HepG2 (cell line): ENCODE measurements around the gene LRIT1. TPM values are rescaled to one million over a fixed set of nuclear protein-coding genes. Genes with fewer than 3 reads are reported as not detected.

Source experiments
- ATAC-seq: fragments of 200-7000 bp; cut with Tn5 transposase; 3 replicates; pipeline ENCODE4 v1.9.1; 2020; ENCODE audit warnings: mild to moderate bottlenecking, moderate library complexity
- BruUV-seq: library from RNA; stranded (reverse); fragments of 400-500 nt; replicated peaks from 2 replicates; lab custom pipeline; 2021; lab: Mats Ljungman, UMichigan
- CTCF ChIA-PET: fragments of 300-600 bp; formaldehyde crosslinking; extraction: SDS; loops from one replicate; lab custom pipeline; 2021; ENCODE audit warnings: low total read pairs, inconsistent platforms, low intra/inter-chr PET ratio; lab: Yijun Ruan, JAX
- POLR2A ChIA-PET: fragments of 350-600 bp; sonication (Branson Sonifier 250); formaldehyde crosslinking; loops from one replicate; lab custom pipeline; 2020; ENCODE audit warnings: antibody characterized with exemption, inconsistent platforms; lab: Yijun Ruan, JAX
- DNase-seq: peaks from one replicate; pipeline ENCODE4 v3.0.0-alpha.2; 2015; ENCODE audit warnings: low spot score
- FAIRE-seq: peaks from 3 replicates; lab custom pipeline; 2011; peaks lifted over from hg19 to GRCh38; lab: Jason Lieb, UNC
- H2AFZ ChIP-seq: one replicate; pipeline ENCODE4 v1.6.1; 2011; ENCODE audit warnings: low read length, inconsistent platforms
- H3K27ac ChIP-seq: fragments of 300-600 bp; 3 replicates; pipeline ENCODE4 v1.8.0; 2011; ENCODE audit warnings: mixed run types, mild to moderate bottlenecking, mixed read lengths, low read length, inconsistent platforms; ENCODE audit not compliant: insufficient read depth; ENCODE audit errors: extremely low read length
- H3K27me3 ChIP-seq, 2 experiments: fragments of 200-600 bp in 1 of 2; 2 replicates in 1 of 2; 3 replicates in 1 of 2; pipeline versions ENCODE4 v1.6.0 to v1.8.0; 2011; ENCODE audit warnings: low read length in 2 of 2, mild to moderate bottlenecking in 2 of 2, moderate library complexity in 2 of 2, inconsistent platforms in 1 of 2; ENCODE audit not compliant: insufficient read depth in 2 of 2, control insufficient read depth in 1 of 2
- H3K36me3 ChIP-seq, 2 experiments: fragments of 200-600 bp in 1 of 2; replicated peaks in 1 of 2; 2 replicates in 1 of 2; 3 replicates in 1 of 2; pipeline versions ENCODE4 v1.5.1 to v1.8.0; 2011; ENCODE audit warnings: low read length in 2 of 2, inconsistent platforms in 1 of 2; ENCODE audit not compliant: insufficient read depth in 2 of 2, control insufficient read depth in 1 of 2
- H3K4me1 ChIP-seq: 2 replicates; pipeline ENCODE4 v1.5.1; 2012; ENCODE audit warnings: low read length, inconsistent platforms; ENCODE audit not compliant: insufficient read depth
- H3K4me2 ChIP-seq: 2 replicates; pipeline ENCODE4 v1.6.0; 2011; ENCODE audit warnings: low read depth, low read length, inconsistent platforms
- H3K4me3 ChIP-seq, 3 experiments: fragments of 200-600 bp in 1 of 3; sonication (generic), shearing (Covaris generic) in 1 of 3; replicated peaks in 1 of 3; 2 replicates each; pipeline ENCODE4 v1.5.1; 2011 to 2016; ENCODE audit warnings: low read length in 3 of 3, inconsistent platforms in 2 of 3, low read depth in 2 of 3, mild to moderate bottlenecking in 2 of 3, control low read depth in 1 of 3, mixed read lengths in 1 of 3; ENCODE audit not compliant: insufficient read depth in 1 of 3
- H3K79me2 ChIP-seq: one replicate; pipeline ENCODE4 v1.6.1; 2011; ENCODE audit warnings: low read length, inconsistent platforms; ENCODE audit not compliant: insufficient read depth
- H3K9ac ChIP-seq: 2 replicates; pipeline ENCODE4 v1.6.0; 2011; ENCODE audit warnings: mild to moderate bottlenecking, low read depth, low read length, inconsistent platforms; ENCODE audit not compliant: insufficient read depth
- H3K9me3 ChIP-seq: 2 replicates; pipeline ENCODE4 v1.5.1; 2012; ENCODE audit warnings: mild to moderate bottlenecking, low read length
- H4K20me1 ChIP-seq: 2 replicates; pipeline ENCODE4 v1.6.0; 2011; ENCODE audit warnings: inconsistent platforms, mild to moderate bottlenecking, low read length, moderate library complexity; ENCODE audit not compliant: insufficient read depth
- ARNT2 ChIP-seq: sonication (generic); formaldehyde crosslinking; IDR thresholded peaks from 2 replicates; pipeline ENCODE4 v1.8.0; 2022; ENCODE audit warnings: mild to moderate bottlenecking, low read depth, missing genetic modification reagents, moderate library complexity
- CEBPG ChIP-seq: IDR thresholded peaks from 2 replicates; pipeline ENCODE4 v1.6.1; 2016
- GFI1 ChIP-seq: sonication (generic); formaldehyde crosslinking; IDR thresholded peaks from 2 replicates; pipeline ENCODE4 v1.5.0; 2020; ENCODE audit warnings: missing genetic modification reagents, mild to moderate bottlenecking, borderline replicate concordance
- NFYC ChIP-seq: IDR thresholded peaks from 2 replicates; pipeline ENCODE4 v1.6.1; 2016; ENCODE audit warnings: missing genetic modification reagents, missing compliant biosample characterization
- NONO ChIP-seq, 2 experiments: fragments of 450-650 bp in 1 of 2; sonication (generic) in 1 of 2; formaldehyde crosslinking in 1 of 2; IDR thresholded peaks in 1 of 2; conservative IDR thresholded peaks in 1 of 2; 2 replicates each; pipeline versions ENCODE4 v1.6.1 to v1.8.0; 2017 to 2022; ENCODE audit warnings: mild to moderate bottlenecking in 1 of 2, missing genetic modification reagents in 1 of 2, moderate library complexity in 1 of 2
- RAD21 ChIP-seq: fragments of 450-650 bp; formaldehyde crosslinking; IDR thresholded peaks from 2 replicates; pipeline ENCODE4 v1.5.0; 2020; ENCODE audit warnings: mild to moderate bottlenecking
- XRCC5 ChIP-seq: fragments of 200-400 bp; formaldehyde crosslinking; optimal IDR thresholded peaks from 2 replicates; pipeline ENCODE3; 2017; ENCODE audit warnings: mild to moderate bottlenecking, low read length
- ZFX ChIP-seq: sonication (generic); formaldehyde crosslinking; IDR thresholded peaks from 2 replicates; pipeline ENCODE4 v1.4.0; 2020; ENCODE audit warnings: mild to moderate bottlenecking, low read depth, missing genetic modification reagents, moderate library complexity
- ZNF138 ChIP-seq: sonication (generic); formaldehyde crosslinking; IDR thresholded peaks from 2 replicates; pipeline ENCODE4 v1.5.0; 2020; ENCODE audit warnings: mild to moderate bottlenecking, low read depth, missing genetic modification reagents
- ZNF598 ChIP-seq: sonication (generic); formaldehyde crosslinking; IDR thresholded peaks from 2 replicates; pipeline ENCODE4 v1.5.1; 2020; ENCODE audit warnings: mild to moderate bottlenecking, missing genetic modification reagents, borderline replicate concordance
- ZNF768 ChIP-seq: sonication (generic); formaldehyde crosslinking; IDR thresholded peaks from 2 replicates; pipeline ENCODE4 v1.4.0; 2020; ENCODE audit warnings: missing genetic modification reagents
- WGBS: methylation state at CpG from one replicate; pipeline ENCODE4 v1.1.6; 2017; ENCODE audit warnings: low lambda C conversion rate; 5-methylcytosine and 5-hydroxymethylcytosine counted together
- in situ Hi-C: cut with HindIII; loops from 2 replicates; pipeline ENCODE4 v1.10.0; 2017; ENCODE audit warnings: low pct_unique_long_range_greater_than_20kb; ENCODE audit not compliant: extremely low pct_ligation_motif_present
- intact Hi-C: fragments of 100-400 bp; cut with micrococcal nuclease; formaldehyde crosslinking; loops from one replicate; pipeline ENCODE4 v1.10.0; 2022; ENCODE audit not compliant: unreplicated experiment
- polyA plus RNA-seq, 8 experiments: library from polyadenylated mRNA; depleted of rRNA in 3 of 8; stranded (reverse) in 7 of 8; unstranded in 1 of 8; fragments of >200 nt; fragmentation: Illumina TruSeq in 4 of 8; extraction: Trizol in 4 of 8; gene quantifications; 2 replicates each; pipeline versions ENCODE4 v1.2.1 to v1.2.3, GENCODE V29; 2011 to 2016; ENCODE audit warnings: low read depth in 4 of 8, missing spikeins in 1 of 8, mixed read lengths in 1 of 8; ENCODE audit not compliant: insufficient read depth in 1 of 8
- total RNA-seq, 5 experiments: library from RNA; depleted of rRNA; stranded (reverse); fragments of >200 nt; fragmentation: Illumina TruSeq; extraction: Trizol; gene quantifications; 2 replicates each; pipeline ENCODE4 v1.2.3, GENCODE V29; 2016; ENCODE audit warnings: low read depth in 1 of 5
- TF ChIP-seq, protein P1 (sequence below): sonication (generic); formaldehyde crosslinking; IDR thresholded peaks from 2 replicates; pipeline ENCODE4 v1.4.0; 2020; ENCODE audit warnings: mild to moderate bottlenecking, missing genetic modification reagents, borderline replicate concordance
- TF ChIP-seq, protein P2 (sequence below): sonication (generic); formaldehyde crosslinking; IDR thresholded peaks from 2 replicates; pipeline ENCODE4 v1.8.1; 2023; ENCODE audit warnings: mild to moderate bottlenecking, missing genetic modification reagents, borderline replicate concordance
- TF ChIP-seq, protein P3 (sequence below): sonication (generic); formaldehyde crosslinking; IDR thresholded peaks from 2 replicates; pipeline ENCODE4 v1.5.0; 2020; ENCODE audit warnings: mild to moderate bottlenecking, missing genetic modification reagents, borderline replicate concordance

LRIT1 gene
- total and polyA plus RNA-seq, 2 of the 13 experiments (the other 11 are each of a cell fraction or from before 2014, with no cell fraction given) = not detected

DNA sequence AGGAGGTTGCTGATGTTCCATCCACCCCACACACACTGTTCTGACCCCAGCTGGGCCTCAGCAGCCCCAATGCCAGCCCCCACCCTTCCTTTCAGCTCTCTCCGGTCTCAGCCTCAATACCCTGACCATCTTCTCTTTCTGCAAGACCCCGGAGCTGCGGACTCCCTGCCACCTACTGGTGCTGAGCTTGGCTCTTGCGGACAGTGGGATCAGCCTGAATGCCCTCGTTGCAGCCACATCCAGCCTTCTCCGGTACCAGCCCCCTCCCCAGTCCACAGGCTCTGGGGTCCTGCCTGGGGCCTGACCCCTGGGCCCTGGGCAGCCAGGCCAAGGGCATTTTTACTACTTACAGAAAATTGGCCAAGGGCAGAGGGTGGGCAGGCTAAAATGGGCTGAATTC is 6.2 kb upstream of the LRIT1 start (continued):
- no peak for TF ChIP-seq RAD21 (CRISPR knock-in tag)

DNA sequence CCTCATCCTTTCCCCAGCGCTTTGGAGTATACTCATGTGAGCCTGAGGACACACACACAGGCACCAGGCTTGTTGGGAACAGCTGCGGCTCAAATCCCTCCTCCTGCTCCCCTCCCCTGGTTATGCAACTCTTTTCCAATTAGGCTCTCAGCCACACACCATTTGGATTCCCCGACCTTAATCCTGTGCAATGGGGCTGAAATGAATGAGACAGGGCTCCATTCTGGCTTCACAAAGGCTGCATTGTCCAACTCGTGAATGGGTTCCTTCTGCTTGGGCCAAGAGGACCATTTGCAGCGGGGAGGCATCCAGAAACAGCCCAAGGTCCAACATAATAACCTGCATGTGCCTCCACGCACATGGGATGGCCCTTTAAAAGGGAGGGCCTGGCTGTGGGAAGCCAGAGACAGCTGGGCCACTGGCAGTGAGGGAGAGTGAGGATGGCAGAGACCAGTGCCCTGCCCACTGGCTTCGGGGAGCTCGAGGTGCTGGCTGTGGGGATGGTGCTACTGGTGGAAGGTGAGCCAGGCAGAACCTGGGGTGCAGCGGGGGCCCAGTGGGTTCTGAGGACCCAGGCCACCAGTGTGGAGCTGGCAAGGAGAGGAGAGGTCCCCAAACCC is 3.4 kb upstream of the LRIT1 start, which contains the start of gene RGR:
Gene RGR, plus strand, starts transcription at position 403 of the 620 bp plus-strand sequence. Its CDS starts 38 bp downstream, at position 441.
- Histone ChIP-seq H3K27me3 (peaks cover 3 to 9% of the 10 kb centered on the region in 2 experiments; a peak in 3 of 5 replicates), H3K9ac (no peak within 1 kb of the TSS), H3K4me1 (peaks cover 33% of the 10 kb centered on the region), H3K4me3 (peak within 1 kb of the TSS in 2 of 3 experiments; percentile 17 to 54; a peak in 3 of 6 replicates), H3K4me2 (peak within 1 kb of the TSS; percentile 66), H4K20me1 (no peaks in the 10 kb centered on the region), H2AFZ (no peak within 1 kb of the TSS), H3K36me3 (no peaks in the 10 kb centered on the region), H3K9me3 (no peaks in the 10 kb centered on the region), H3K79me2 (no peaks in the 10 kb centered on the region), H3K27ac (no peak within 1 kb of the TSS)
- WGBS = 0% methylated on average over 7 of the region's 9 CpGs
- in situ Hi-C loops (no loop called here), intact Hi-C loops (no loop called here)
- no TSS peak for BruUV-seq
- ATAC-seq = peak; percentile 81
- peak; percentile 75 for DNase-seq
- ChIA-PET POLR2A (no interaction called here), CTCF (no interaction called here)
- FAIRE-seq = peak; percentile 70
- no peak for TF ChIP-seq GFI1 (CRISPR knock-in tag)
- no peak for TF ChIP-seq ZNF598 (CRISPR knock-in tag)
- TF ChIP-seq, protein P1, sequence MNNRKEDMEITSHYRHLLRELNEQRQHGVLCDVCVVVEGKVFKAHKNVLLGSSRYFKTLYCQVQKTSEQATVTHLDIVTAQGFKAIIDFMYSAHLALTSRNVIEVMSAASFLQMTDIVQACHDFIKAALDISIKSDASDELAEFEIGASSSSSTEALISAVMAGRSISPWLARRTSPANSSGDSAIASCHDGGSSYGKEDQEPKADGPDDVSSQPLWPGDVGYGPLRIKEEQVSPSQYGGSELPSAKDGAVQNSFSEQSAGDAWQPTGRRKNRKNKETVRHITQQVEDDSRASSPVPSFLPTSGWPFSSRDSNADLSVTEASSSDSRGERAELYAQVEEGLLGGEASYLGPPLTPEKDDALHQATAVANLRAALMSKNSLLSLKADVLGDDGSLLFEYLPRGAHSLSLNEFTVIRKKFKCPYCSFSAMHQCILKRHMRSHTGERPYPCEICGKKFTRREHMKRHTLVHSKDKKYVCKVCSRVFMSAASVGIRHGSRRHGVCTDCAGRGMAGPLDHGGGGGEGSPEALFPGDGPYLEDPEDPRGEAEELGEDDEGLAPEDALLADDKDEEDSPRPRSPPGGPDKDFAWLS (CRISPR knock-in tag) = no peak
- TF ChIP-seq NFYC (CRISPR knock-in tag) = no peak
- TF ChIP-seq XRCC5 = peak; percentile 48
- no peak for TF ChIP-seq ARNT2 (CRISPR knock-in tag)
- TF ChIP-seq ZFX (CRISPR knock-in tag) = peak; percentile 14; the same call in 1 of the 2 replicates
- TF ChIP-seq ZNF768 (CRISPR knock-in tag) = peak; percentile 13; the same call in 1 of the 2 replicates
- no peak for TF ChIP-seq ZNF138 (CRISPR knock-in tag)
- TF ChIP-seq CEBPG = peak; percentile 73
- TF ChIP-seq, protein P2, sequence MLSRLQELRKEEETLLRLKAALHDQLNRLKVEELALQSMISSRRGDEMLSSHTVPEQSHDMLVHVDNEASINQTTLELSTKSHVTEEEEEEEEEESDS (CRISPR knock-in tag) = no peak
- no peak for TF ChIP-seq NONO (IDR thresholded peaks at IDR 0.05)
- TF ChIP-seq NONO (CRISPR knock-in tag; conservative IDR thresholded peaks at IDR 0.05) = peak; percentile 55; the same call in 1 of the 2 replicates
- TF ChIP-seq, protein P3, sequence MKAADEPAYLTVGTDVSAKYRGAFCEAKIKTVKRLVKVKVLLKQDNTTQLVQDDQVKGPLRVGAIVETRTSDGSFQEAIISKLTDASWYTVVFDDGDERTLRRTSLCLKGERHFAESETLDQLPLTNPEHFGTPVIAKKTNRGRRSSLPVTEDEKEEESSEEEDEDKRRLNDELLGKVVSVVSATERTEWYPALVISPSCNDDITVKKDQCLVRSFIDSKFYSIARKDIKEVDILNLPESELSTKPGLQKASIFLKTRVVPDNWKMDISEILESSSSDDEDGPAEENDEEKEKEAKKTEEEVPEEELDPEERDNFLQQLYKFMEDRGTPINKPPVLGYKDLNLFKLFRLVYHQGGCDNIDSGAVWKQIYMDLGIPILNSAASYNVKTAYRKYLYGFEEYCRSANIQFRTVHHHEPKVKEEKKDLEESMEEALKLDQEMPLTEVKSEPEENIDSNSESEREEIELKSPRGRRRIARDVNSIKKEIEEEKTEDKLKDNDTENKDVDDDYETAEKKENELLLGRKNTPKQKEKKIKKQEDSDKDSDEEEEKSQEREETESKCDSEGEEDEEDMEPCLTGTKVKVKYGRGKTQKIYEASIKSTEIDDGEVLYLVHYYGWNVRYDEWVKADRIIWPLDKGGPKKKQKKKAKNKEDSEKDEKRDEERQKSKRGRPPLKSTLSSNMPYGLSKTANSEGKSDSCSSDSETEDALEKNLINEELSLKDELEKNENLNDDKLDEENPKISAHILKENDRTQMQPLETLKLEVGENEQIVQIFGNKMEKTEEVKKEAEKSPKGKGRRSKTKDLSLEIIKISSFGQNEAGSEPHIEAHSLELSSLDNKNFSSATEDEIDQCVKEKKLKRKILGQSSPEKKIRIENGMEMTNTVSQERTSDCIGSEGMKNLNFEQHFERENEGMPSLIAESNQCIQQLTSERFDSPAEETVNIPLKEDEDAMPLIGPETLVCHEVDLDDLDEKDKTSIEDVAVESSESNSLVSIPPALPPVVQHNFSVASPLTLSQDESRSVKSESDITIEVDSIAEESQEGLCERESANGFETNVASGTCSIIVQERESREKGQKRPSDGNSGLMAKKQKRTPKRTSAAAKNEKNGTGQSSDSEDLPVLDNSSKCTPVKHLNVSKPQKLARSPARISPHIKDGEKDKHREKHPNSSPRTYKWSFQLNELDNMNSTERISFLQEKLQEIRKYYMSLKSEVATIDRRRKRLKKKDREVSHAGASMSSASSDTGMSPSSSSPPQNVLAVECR (CRISPR knock-in tag) = 0 out of 2 replicates have a peak, but pooled peaks have one; percentile 33
